NCI-H1694 treated with DMSO at 0.1 percent for 48 hours (cell line): Measurements from ENCODE around the gene SANBR.

Experiments used
- DNase-seq: peaks from one replicate; lab custom pipeline; 2025; lab: John Stamatoyannopoulos, UW

SANBR gene

DNA sequence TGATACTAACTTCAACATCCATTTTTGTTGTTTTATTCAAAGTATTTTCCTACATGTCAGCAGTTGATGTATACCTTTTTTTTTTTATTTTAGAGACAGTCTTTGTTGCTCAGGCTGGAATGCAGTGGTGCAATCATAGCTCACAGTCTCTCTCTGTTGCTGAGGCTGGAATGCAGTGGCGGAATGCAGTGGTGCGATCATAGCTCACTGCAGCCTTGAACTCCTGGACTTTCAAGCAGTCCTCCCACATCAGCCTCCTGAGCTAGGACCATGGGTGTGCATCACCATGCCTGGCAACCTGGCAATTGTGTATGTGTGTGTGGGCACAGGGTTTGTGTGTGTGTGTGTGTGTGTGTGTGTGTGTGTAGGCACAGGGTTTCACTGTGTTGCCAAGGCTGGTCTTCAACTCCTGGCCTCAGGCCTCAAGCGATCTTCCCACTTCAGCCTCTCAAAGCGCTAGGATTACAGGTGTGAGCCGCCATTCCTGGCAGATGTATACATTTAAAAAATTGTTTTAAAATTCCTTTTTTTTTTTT is 24.8 kb downstream of the SANBR start:
- no peak for DNase-seq

DNA sequence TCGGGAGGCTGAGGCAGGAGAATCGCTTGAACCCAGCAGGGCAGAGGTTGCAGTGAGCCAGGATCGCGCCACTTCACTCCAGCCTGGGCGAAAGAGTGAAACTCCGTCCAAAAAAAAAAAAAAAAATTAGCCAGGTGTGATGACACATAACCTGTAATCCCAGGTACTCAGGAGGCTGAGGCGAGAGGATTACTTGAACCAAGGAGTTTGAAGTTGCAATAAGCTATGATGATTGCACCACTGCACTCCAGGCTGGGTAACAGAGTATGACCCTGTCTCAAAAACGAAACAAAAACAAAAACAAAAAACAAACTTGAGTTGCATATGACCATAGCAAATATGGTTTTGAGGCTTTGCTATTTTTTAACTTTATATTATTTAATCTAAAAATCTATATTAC is 25.8 kb downstream of the SANBR start:
- no peak for DNase-seq

DNA sequence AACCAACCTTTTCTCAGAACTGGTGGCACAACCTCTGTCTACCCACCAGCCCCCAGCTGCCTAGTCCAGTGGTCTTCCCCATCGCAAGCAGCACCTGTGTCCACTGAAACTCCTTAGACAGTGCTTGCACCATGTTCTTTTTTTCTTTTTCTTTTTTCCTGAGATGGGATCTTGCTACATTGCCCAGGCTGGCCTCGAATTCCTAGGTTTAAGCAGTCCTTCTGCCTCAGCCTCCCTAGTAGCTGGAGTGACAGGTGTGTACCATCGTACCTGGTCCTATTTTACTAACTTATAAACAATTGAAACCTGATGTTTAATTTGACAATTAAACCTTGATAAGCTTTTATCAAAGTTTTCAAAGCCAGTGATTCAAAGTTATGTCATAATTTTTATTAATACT is 30.8 kb downstream of the SANBR start:
- no peak for DNase-seq

DNA sequence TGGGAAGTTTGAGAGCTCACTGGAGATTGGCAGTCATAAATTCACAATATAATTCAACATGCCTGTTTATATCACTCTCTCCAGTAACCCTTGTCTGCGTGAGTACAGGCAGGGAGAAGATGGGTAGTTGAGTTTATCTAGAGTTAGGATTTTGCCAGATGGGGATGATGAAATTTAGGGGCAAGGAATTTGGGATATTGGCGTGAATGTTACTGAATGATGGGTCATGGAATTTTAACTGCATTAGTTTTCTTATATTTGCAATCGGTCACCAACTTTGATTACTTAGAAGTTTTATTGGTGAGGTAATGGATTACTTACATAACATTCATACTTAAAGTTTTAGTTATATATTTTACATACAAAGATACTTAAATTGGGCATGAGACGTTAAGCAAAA is 35.1 kb downstream of the SANBR start:
- no peak for DNase-seq

DNA sequence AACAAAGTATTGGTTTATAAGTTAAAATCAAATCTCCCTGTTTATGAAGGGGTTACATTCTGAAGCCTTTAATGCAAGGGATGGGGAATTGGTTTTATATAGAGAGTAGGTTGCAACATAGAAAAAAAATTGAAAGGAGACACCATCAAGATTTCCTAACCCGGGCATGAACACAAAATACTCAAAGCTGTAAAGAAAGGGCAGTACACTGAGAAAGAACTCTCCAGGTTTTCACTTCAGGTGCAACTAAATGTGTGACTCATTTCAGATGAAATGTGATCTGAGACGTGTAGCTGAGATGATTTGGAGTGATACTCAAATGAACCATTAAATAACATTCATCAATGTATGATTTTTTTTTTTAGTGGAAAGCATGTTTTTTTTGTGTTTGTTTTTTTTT is 43.6 kb downstream of the SANBR start:
- no peak for DNase-seq

DNA sequence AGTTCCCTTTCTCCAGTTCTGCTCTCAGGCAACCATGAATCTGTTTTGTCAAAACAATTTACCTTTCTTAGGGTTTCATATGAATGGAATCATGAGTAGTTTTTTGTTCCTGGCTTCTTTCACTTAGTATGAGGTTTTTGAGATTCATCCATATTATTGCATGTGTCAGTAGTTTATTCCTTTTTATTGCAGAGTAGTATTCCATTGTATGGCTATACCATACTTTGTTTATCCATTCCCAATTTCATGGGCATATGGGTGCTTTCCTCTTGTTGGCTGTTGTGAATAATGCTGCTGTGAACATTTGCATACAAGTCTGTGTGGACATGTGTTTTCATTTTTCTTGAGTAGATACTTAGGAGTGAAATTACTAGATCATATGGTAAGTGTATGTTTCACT is 46.0 kb downstream of the SANBR start:
- DNase-seq = no peak

DNA sequence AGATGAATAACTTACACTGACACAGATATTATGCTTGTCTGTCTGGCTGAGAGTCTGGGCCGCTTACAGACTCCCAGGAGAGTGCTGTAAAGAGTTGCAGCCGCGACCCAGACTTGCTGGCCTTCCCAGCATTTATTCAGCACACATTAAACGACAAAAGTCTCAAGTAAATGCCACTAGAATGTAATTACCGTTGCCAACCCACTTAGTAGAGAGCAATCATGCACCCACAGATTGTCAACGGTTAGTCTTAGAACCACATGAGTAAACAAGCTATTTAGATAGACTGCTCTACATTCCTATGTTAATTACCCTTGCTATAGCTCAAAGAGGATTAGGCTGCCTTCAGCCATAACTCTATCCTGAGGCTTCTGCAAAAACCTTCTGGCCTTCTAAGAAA is 48.5 kb downstream of the SANBR start:
- DNase-seq = no peak
